ENCODE measurements around the gene ZNF608.

GRCh38 chr5:124742983-124743601, 3.3 kb downstream of the ZNF608 start:
- TF ChIP-seq, protein P1, sequence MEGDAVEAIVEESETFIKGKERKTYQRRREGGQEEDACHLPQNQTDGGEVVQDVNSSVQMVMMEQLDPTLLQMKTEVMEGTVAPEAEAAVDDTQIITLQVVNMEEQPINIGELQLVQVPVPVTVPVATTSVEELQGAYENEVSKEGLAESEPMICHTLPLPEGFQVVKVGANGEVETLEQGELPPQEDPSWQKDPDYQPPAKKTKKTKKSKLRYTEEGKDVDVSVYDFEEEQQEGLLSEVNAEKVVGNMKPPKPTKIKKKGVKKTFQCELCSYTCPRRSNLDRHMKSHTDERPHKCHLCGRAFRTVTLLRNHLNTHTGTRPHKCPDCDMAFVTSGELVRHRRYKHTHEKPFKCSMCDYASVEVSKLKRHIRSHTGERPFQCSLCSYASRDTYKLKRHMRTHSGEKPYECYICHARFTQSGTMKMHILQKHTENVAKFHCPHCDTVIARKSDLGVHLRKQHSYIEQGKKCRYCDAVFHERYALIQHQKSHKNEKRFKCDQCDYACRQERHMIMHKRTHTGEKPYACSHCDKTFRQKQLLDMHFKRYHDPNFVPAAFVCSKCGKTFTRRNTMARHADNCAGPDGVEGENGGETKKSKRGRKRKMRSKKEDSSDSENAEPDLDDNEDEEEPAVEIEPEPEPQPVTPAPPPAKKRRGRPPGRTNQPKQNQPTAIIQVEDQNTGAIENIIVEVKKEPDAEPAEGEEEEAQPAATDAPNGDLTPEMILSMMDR (IDR thresholded peaks at IDR 0.05; ENCODE audit: poor library complexity) = no peak
- no peak for TF ChIP-seq EZH2phosphoT487 (IDR thresholded peaks at IDR 0.05; ENCODE audit: low read depth, severe bottlenecking, unreplicated experiment)

Measured in hepatocyte (in vitro differentiated cells).